Omental fat pad (tissue), 4 donors: ENCODE results near the gene MRPL45. TPM values are rescaled to one million over a fixed set of nuclear protein-coding genes. Genes with fewer than 3 reads are reported as not detected.

Experiments used
- ATAC-seq: fragments of 150-250 bp; one replicate; pipeline ENCODE4 v1.9.1; 2016; ENCODE audit warnings: mild to moderate bottlenecking, moderate library complexity; ENCODE audit not compliant: low FRiP score
- DNase-seq: peaks from one replicate; pipeline ENCODE4 v3.0.0-alpha.2; 2019; ENCODE audit warnings: low spot score
- CTCF ChIP-seq, 3 donors: fragments of 450-650 bp; IDR thresholded peaks; one replicate each; pipeline ENCODE4 v1.5.1; 2016 to 2017; ENCODE audit warnings: antibody characterized with exemption in 3 of 3, mild to moderate bottlenecking in 3 of 3, moderate library complexity in 2 of 3
- total RNA-seq, 4 donors: library from RNA; depleted of rRNA; stranded (reverse); fragments of >200 nt; gene quantifications; one replicate each; pipeline ENCODE4 v1.1.0, GENCODE V29; 2016

The MRPL45 gene
- total RNA-seq, 4 donors from 2014 or later: 19.1 to 38.4 (median 31.6) TPM

- no peak for DNase-seq
- no peak for TF ChIP-seq CTCF (IDR thresholded peaks at IDR 0.05)
- ATAC-seq: no peak
Observed at GRCh38 chr17:38325221-38325851, 28.4 kb downstream of the MRPL45 start.

GRCh38 chr17:38326996-38327792 is 30.2 kb downstream of the MRPL45 start:
- DNase-seq (no peak), ATAC-seq (no peak)
- no peak for TF ChIP-seq CTCF (IDR thresholded peaks at IDR 0.05)

GRCh38 chr17:38327936-38328335 is 31.0 kb downstream of the MRPL45 start:
- DNase-seq: no peak
- TF ChIP-seq CTCF (IDR thresholded peaks at IDR 0.05): no peak
- no peak for ATAC-seq

GRCh38 chr17:38328620-38329019 is 31.7 kb downstream of the MRPL45 start:
- ATAC-seq (no peak), DNase-seq (no peak)
- no peak for TF ChIP-seq CTCF (IDR thresholded peaks at IDR 0.05)

GRCh38 chr17:38329284-38329683 is 32.3 kb downstream of the MRPL45 start:
- no peak for DNase-seq
- no peak for TF ChIP-seq CTCF (IDR thresholded peaks at IDR 0.05)
- no peak for ATAC-seq

GRCh38 chr17:38329808-38330730 is 33.1 kb downstream of the MRPL45 start:
- no peak for DNase-seq
- TF ChIP-seq CTCF (IDR thresholded peaks at IDR 0.05): no peak
- no peak for ATAC-seq
